Activated T-cell treated with anti-CD3 and anti-CD28 coated beads, Interleukin-2, amount 50 U/mL, for 4 hours (primary cell): Measurements from ENCODE around the gene TVP23C. TPM values are rescaled to one million over a fixed set of nuclear protein-coding genes. Genes with fewer than 3 reads are reported as not detected.

Experiments
- ATAC-seq, 2 donors: fragments of 200-7000 bp; cut with Tn5 transposase; one replicate each; pipeline ENCODE4 v1.10.0; 2021
- DNase-seq: peaks from one replicate; pipeline ENCODE4 v3.0.0-alpha.2; 2020
- H3K27me3 Mint-ChIP-seq: one replicate; pipeline ENCODE4 v1.8.0; 2021; ENCODE audit warnings: low read depth, mixed read lengths
- H3K36me3 Mint-ChIP-seq: one replicate; pipeline ENCODE4 v1.8.0; 2022; ENCODE audit warnings: mixed read lengths; ENCODE audit not compliant: insufficient read depth
- H3K4me1 Mint-ChIP-seq: one replicate; pipeline ENCODE4 v1.8.0; 2021; ENCODE audit warnings: low read depth, mixed read lengths
- H3K4me3 Mint-ChIP-seq: one replicate; pipeline ENCODE4 v1.8.0; 2021; ENCODE audit warnings: mild to moderate bottlenecking, moderate library complexity, mixed read lengths
- H3K9me3 Mint-ChIP-seq: one replicate; pipeline ENCODE4 v1.8.0; 2021; ENCODE audit warnings: mixed read lengths
- total RNA-seq, 3 donors: library from RNA; stranded (reverse); gene quantifications; one replicate each; pipeline ENCODE4 v1.2.1, GENCODE V29; 2021

Gene TVP23C
- total RNA-seq, 3 donors from 2014 or later, result 2.6 to 4.6 (median 3.7) TPM

- ATAC-seq, result no peak
- no peaks in the 10 kb centered on the region for H3K4me1 Mint-ChIP-seq
- H3K9me3 Mint-ChIP-seq, result no peaks in the 10 kb centered on the region
- H3K27me3 Mint-ChIP-seq, result no peaks in the 10 kb centered on the region
- DNase-seq, result no peak
- peaks cover 22% of the 10 kb centered on the region for H3K36me3 Mint-ChIP-seq
- H3K4me3 Mint-ChIP-seq, result no peak overlapping the region
Measured at GRCh38 chr17:15494821-15495220, 68.5 kb downstream of the TVP23C start.

- DNase-seq (no peak), ATAC-seq (no peak)
- no peaks in the 10 kb centered on the region for H3K27me3 Mint-ChIP-seq
- no peak overlapping the region for H3K4me3 Mint-ChIP-seq
- H3K4me1 Mint-ChIP-seq, result no peaks in the 10 kb centered on the region
- H3K9me3 Mint-ChIP-seq, result no peaks in the 10 kb centered on the region
- H3K36me3 Mint-ChIP-seq, result peaks cover 22% of the 10 kb centered on the region
Measured at GRCh38 chr17:15493693-15494035, 69.6 kb downstream of the TVP23C start.

- no peak for ATAC-seq
- no peaks in the 10 kb centered on the region for H3K4me1 Mint-ChIP-seq
- no peaks in the 10 kb centered on the region for H3K9me3 Mint-ChIP-seq
- H3K27me3 Mint-ChIP-seq, result no peaks in the 10 kb centered on the region
- no peak for DNase-seq
- no peak overlapping the region for H3K4me3 Mint-ChIP-seq
- H3K36me3 Mint-ChIP-seq, result peaks cover 24% of the 10 kb centered on the region
Measured at GRCh38 chr17:15492791-15493692, 70.2 kb downstream of the TVP23C start.

GRCh38 chr17:15492186-15492585 is 71.1 kb downstream of the TVP23C start:
- Mint-ChIP-seq H3K9me3 (no peaks in the 10 kb centered on the region), H3K4me1 (no peaks in the 10 kb centered on the region), H3K27me3 (no peaks in the 10 kb centered on the region), H3K4me3 (no peak overlapping the region), H3K36me3 (peaks cover 27% of the 10 kb centered on the region)
- ATAC-seq (no peak), DNase-seq (no peak)

- Mint-ChIP-seq H3K27me3 (no peaks in the 10 kb centered on the region), H3K36me3 (peaks cover 20% of the 10 kb centered on the region), H3K4me3 (no peak overlapping the region), H3K4me1 (no peaks in the 10 kb centered on the region), H3K9me3 (no peaks in the 10 kb centered on the region)
- ATAC-seq (peak; percentile 21 to 62), DNase-seq (no peak)
Measured at GRCh38 chr17:15490634-15491261, 72.5 kb downstream of the TVP23C start.

- Mint-ChIP-seq H3K27me3 (no peaks in the 10 kb centered on the region), H3K9me3 (no peaks in the 10 kb centered on the region), H3K36me3 (peaks cover 11% of the 10 kb centered on the region), H3K4me3 (no peak overlapping the region), H3K4me1 (no peaks in the 10 kb centered on the region)
- DNase-seq (no peak), ATAC-seq (no peak)
Measured at GRCh38 chr17:15488557-15488956, 74.7 kb downstream of the TVP23C start.

- no peaks in the 10 kb centered on the region for H3K9me3 Mint-ChIP-seq
- no peak overlapping the region for H3K4me3 Mint-ChIP-seq
- ATAC-seq, result no peak
- no peak for DNase-seq
- H3K36me3 Mint-ChIP-seq, result peaks cover 8% of the 10 kb centered on the region
- no peaks in the 10 kb centered on the region for H3K4me1 Mint-ChIP-seq
- H3K27me3 Mint-ChIP-seq, result no peaks in the 10 kb centered on the region
Measured at GRCh38 chr17:15485045-15485444, 78.2 kb downstream of the TVP23C start.

- H3K4me1 Mint-ChIP-seq, result no peaks in the 10 kb centered on the region
- no peaks in the 10 kb centered on the region for H3K9me3 Mint-ChIP-seq
- DNase-seq (no peak), ATAC-seq (no peak)
- H3K4me3 Mint-ChIP-seq, result no peak overlapping the region
- no peaks in the 10 kb centered on the region for H3K27me3 Mint-ChIP-seq
- peaks cover 8% of the 10 kb centered on the region for H3K36me3 Mint-ChIP-seq
Measured at GRCh38 chr17:15483431-15483830, 79.9 kb downstream of the TVP23C start.

- H3K36me3 Mint-ChIP-seq, result peaks cover 5% of the 10 kb centered on the region
- no peak for ATAC-seq
- H3K9me3 Mint-ChIP-seq, result no peaks in the 10 kb centered on the region
- no peak for DNase-seq
- H3K27me3 Mint-ChIP-seq, result no peaks in the 10 kb centered on the region
- H3K4me1 Mint-ChIP-seq, result no peaks in the 10 kb centered on the region
- no peak overlapping the region for H3K4me3 Mint-ChIP-seq
Measured at GRCh38 chr17:15482476-15482875, 80.8 kb downstream of the TVP23C start.

GRCh38 chr17:15481481-15481880 is 81.8 kb downstream of the TVP23C start:
- Mint-ChIP-seq H3K27me3 (no peaks in the 10 kb centered on the region), H3K4me1 (no peaks in the 10 kb centered on the region), H3K36me3 (peaks cover 8% of the 10 kb centered on the region), H3K4me3 (no peak overlapping the region), H3K9me3 (no peaks in the 10 kb centered on the region)
- ATAC-seq (no peak), DNase-seq (no peak)

- Mint-ChIP-seq H3K4me3 (no peak overlapping the region), H3K4me1 (no peaks in the 10 kb centered on the region), H3K36me3 (peaks cover 14% of the 10 kb centered on the region), H3K9me3 (no peaks in the 10 kb centered on the region), H3K27me3 (no peaks in the 10 kb centered on the region)
- ATAC-seq, result no peak
- no peak for DNase-seq
Measured at GRCh38 chr17:15480204-15480603, 83.1 kb downstream of the TVP23C start.

GRCh38 chr17:15479703-15480102 is 83.6 kb downstream of the TVP23C start:
- Mint-ChIP-seq H3K27me3 (no peaks in the 10 kb centered on the region), H3K36me3 (peaks cover 14% of the 10 kb centered on the region)
- no peak for DNase-seq

GRCh38 chr17:15478845-15479244 is 84.4 kb downstream of the TVP23C start:
- H3K9me3 Mint-ChIP-seq, result no peaks in the 10 kb centered on the region
- H3K4me1 Mint-ChIP-seq, result no peaks in the 10 kb centered on the region
- no peaks in the 10 kb centered on the region for H3K27me3 Mint-ChIP-seq

More at GRCh38 chr17:15479703-15480102, 83.6 kb downstream of the TVP23C start:
- H3K4me3 Mint-ChIP-seq, result no peak overlapping the region
- no peaks in the 10 kb centered on the region for H3K4me1 Mint-ChIP-seq
- no peaks in the 10 kb centered on the region for H3K9me3 Mint-ChIP-seq
- no peak for ATAC-seq

GRCh38 chr17:15475631-15476354 is 87.5 kb downstream of the TVP23C start:
- Mint-ChIP-seq H3K9me3 (no peaks in the 10 kb centered on the region), H3K36me3 (peaks cover 19% of the 10 kb centered on the region), H3K27me3 (no peaks in the 10 kb centered on the region), H3K4me3 (no peak overlapping the region), H3K4me1 (no peaks in the 10 kb centered on the region)
- DNase-seq (no peak), ATAC-seq (no peak)

More at GRCh38 chr17:15478845-15479244, 84.4 kb downstream of the TVP23C start:
- no peak overlapping the region for H3K4me3 Mint-ChIP-seq
- H3K36me3 Mint-ChIP-seq, result peaks cover 17% of the 10 kb centered on the region
- no peak for ATAC-seq
- DNase-seq, result no peak
